NCI-H1048 (cell line): Measurements from ENCODE around the gene PCDHB11.
"Not testable (repeated sequence)": the region's sequence is repeated elsewhere in the genome, so short reads cannot be mapped to it uniquely, and the experiment has no call there.

Experiments used
- DNase-seq: peaks from one replicate; lab custom pipeline; 2025; lab: John Stamatoyannopoulos, UW

Gene PCDHB11

GRCh38 chr5:141186897-141187512 lies 12.4 kb upstream of the PCDHB11 start, which contains the start of gene PCDHB9:
Gene PCDHB9, plus strand, starts transcription at chr5:141187161. Its CDS starts 158 bp downstream, at chr5:141187319.
- DNase-seq, result no peak

- DNase-seq, result not testable (repeated sequence)
Observed at GRCh38 chr5:141188682-141189081, 10.7 kb upstream of the PCDHB11 start.

- not testable (repeated sequence) for DNase-seq
Observed at GRCh38 chr5:141189131-141189530, 10.3 kb upstream of the PCDHB11 start.

- no peak for DNase-seq
Observed at GRCh38 chr5:141192110-141192725, 7.2 kb upstream of the PCDHB11 start, which contains the start of gene PCDHB10. Gene PCDHB10, plus strand, starts transcription at chr5:141192353. Its CDS starts 200 bp downstream, at chr5:141192553.

GRCh38 chr5:141194332-141194731 lies 5.1 kb upstream of the PCDHB11 start:
- not testable (repeated sequence) for DNase-seq

GRCh38 chr5:141196363-141196762 lies 3.1 kb upstream of the PCDHB11 start:
- no peak for DNase-seq

GRCh38 chr5:141201126-141201525 lies 1.7 kb downstream of the PCDHB11 start:
- not testable (repeated sequence) for DNase-seq

- not testable (repeated sequence) for DNase-seq
Observed at GRCh38 chr5:141201646-141202045, 2.2 kb downstream of the PCDHB11 start.

- DNase-seq, result no peak
Observed at GRCh38 chr5:141208478-141208877, 9.1 kb downstream of the PCDHB11 start, which contains the start of gene PCDHB12. Gene PCDHB12, plus strand, starts transcription at chr5:141208719. Its CDS starts 189 bp downstream, at chr5:141208908.

- not testable (repeated sequence) for DNase-seq
Observed at GRCh38 chr5:141210281-141210680, 10.9 kb downstream of the PCDHB11 start.

GRCh38 chr5:141210849-141211248 lies 11.4 kb downstream of the PCDHB11 start:
- DNase-seq, result not testable (repeated sequence)

GRCh38 chr5:141213656-141214339 lies 14.4 kb downstream of the PCDHB11 start, which contains the start of gene PCDHB13:
Gene PCDHB13, plus strand, starts transcription at chr5:141213919. Its CDS starts 205 bp downstream, at chr5:141214124.
- not testable (repeated sequence) for DNase-seq

- not testable (repeated sequence) for DNase-seq
Observed at GRCh38 chr5:141214583-141214982, 15.2 kb downstream of the PCDHB11 start.

- not testable (repeated sequence) for DNase-seq
Observed at GRCh38 chr5:141215504-141215903, 16.1 kb downstream of the PCDHB11 start.

- DNase-seq, result not testable (repeated sequence)
Observed at GRCh38 chr5:141216035-141216434, 16.6 kb downstream of the PCDHB11 start.

GRCh38 chr5:141223112-141223783 lies 23.8 kb downstream of the PCDHB11 start, which contains the start of gene PCDHB14:
Gene PCDHB14, plus strand, starts transcription at chr5:141223343. Its CDS starts 163 bp downstream, at chr5:141223506.
- DNase-seq, result no peak

- DNase-seq, result not testable (repeated sequence)
Observed at GRCh38 chr5:141224844-141225243, 25.4 kb downstream of the PCDHB11 start.

- DNase-seq, result not testable (repeated sequence)
Observed at GRCh38 chr5:141225421-141225820, 26.0 kb downstream of the PCDHB11 start.

GRCh38 chr5:141234109-141234667 lies 34.8 kb downstream of the PCDHB11 start:
- no peak for DNase-seq

- DNase-seq, result not testable (repeated sequence)
Observed at GRCh38 chr5:141235922-141236321, 36.5 kb downstream of the PCDHB11 start.

GRCh38 chr5:141236516-141237313 lies 37.3 kb downstream of the PCDHB11 start:
- no peak for DNase-seq
